ENCODE measurements around the gene GALNT18. TPM values are rescaled to one million over a fixed set of nuclear protein-coding genes. Genes with fewer than 3 reads are reported as not detected.
A peak's percentile ranks its signal among the peaks of the same experiment; 100 is the strongest.

GALNT18 gene
- total RNA-seq, 1 experiment from 2014 or later, result 14.1 TPM

DNA sequence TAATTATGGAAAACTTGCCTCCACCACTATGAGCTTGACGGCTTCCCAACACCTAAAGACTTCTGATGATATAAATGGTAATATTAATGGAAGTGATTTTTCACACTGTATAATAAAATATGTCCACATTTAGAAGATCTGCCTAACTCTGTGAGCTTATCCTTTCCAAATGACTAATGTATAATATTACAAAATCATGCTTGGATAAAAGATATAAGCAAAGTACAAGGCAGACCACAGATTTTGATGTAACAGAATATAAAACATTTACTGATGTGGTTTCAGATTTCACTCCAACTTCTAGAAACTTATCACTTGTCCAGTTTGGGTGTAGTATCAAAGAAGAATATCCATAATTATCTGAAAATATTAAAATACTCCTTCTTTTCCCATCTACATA is 36.9 kb downstream of the GALNT18 start:
- Mint-ChIP-seq H3K27ac (ENCODE audit: low read depth, unreplicated experiment) (no peak overlapping the region), H3K4me1 (ENCODE audit: insufficient read depth, unreplicated experiment) (peaks cover 40% of the 10 kb centered on the region), H3K27me3 (ENCODE audit: insufficient read depth, unreplicated experiment) (no peaks in the 10 kb centered on the region), H3K9me3 (ENCODE audit: unreplicated experiment) (no peaks in the 10 kb centered on the region), H3K4me3 (ENCODE audit: unreplicated experiment) (no peak overlapping the region), H3K36me3 (ENCODE audit: insufficient read depth, unreplicated experiment) (no peaks in the 10 kb centered on the region)
- peak; percentile 40 for DNase-seq (ENCODE audit: unreplicated experiment)
- POLR2A ChIA-PET, result interaction anchor here (0.5 to 4.0 kb wide), 21 partner anchors 8 to 1079 kb away, joined by 3 to 48 read pairs (median 5); partner anchors contain the start of gene GALNT18
- intact Hi-C loops (cut with micrococcal nuclease), result no loop called here
- no TSS peak for BruUV-seq (replicated peaks)
- TF ChIP-seq, protein P1, sequence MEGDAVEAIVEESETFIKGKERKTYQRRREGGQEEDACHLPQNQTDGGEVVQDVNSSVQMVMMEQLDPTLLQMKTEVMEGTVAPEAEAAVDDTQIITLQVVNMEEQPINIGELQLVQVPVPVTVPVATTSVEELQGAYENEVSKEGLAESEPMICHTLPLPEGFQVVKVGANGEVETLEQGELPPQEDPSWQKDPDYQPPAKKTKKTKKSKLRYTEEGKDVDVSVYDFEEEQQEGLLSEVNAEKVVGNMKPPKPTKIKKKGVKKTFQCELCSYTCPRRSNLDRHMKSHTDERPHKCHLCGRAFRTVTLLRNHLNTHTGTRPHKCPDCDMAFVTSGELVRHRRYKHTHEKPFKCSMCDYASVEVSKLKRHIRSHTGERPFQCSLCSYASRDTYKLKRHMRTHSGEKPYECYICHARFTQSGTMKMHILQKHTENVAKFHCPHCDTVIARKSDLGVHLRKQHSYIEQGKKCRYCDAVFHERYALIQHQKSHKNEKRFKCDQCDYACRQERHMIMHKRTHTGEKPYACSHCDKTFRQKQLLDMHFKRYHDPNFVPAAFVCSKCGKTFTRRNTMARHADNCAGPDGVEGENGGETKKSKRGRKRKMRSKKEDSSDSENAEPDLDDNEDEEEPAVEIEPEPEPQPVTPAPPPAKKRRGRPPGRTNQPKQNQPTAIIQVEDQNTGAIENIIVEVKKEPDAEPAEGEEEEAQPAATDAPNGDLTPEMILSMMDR (IDR thresholded peaks at IDR 0.05; ENCODE audit: unreplicated experiment), result no peak
- CTCF ChIA-PET, result interaction anchor here (0.6 to 3.1 kb wide), 10 partner anchors 15 to 651 kb away, joined by 3 to 12 read pairs (median 3); no protein-coding TSS in a partner anchor

DNA sequence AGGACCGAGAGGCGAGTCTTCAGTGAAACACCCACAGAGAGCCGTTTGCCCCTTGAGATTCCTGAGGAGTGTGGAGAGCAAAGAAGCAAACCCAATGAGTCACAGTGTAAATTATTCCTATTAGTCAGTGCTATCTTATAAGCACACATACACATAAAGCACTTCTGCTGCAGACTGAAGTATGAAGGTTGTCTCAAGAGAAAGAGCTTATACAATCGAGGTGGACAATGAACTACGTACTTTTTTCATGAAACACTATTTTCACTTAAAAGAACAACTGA is 37.3 kb downstream of the GALNT18 start:
- Mint-ChIP-seq H3K4me3 (ENCODE audit: unreplicated experiment) (peak overlapping the region; percentile 20), H3K36me3 (ENCODE audit: insufficient read depth, unreplicated experiment) (no peaks in the 10 kb centered on the region), H3K9me3 (ENCODE audit: unreplicated experiment) (no peaks in the 10 kb centered on the region), H3K27me3 (ENCODE audit: insufficient read depth, unreplicated experiment) (no peaks in the 10 kb centered on the region), H3K4me1 (ENCODE audit: insufficient read depth, unreplicated experiment) (peaks cover 40% of the 10 kb centered on the region), H3K27ac (ENCODE audit: low read depth, unreplicated experiment) (peak overlapping the region; percentile 1)
- TF ChIP-seq, protein P1 (IDR thresholded peaks at IDR 0.05; ENCODE audit: unreplicated experiment), result no peak
- BruUV-seq (replicated peaks), result no TSS peak
- ChIA-PET POLR2A (interaction anchor here (0.5 to 4.0 kb wide), 22 partner anchors 9 to 1078 kb away, joined by 3 to 48 read pairs (median 4); partner anchors contain the start of gene GALNT18), CTCF (interaction anchor here (0.6 to 3.1 kb wide), 9 partner anchors 15 to 650 kb away, joined by 3 to 12 read pairs (median 3); no protein-coding TSS in a partner anchor)
- DNase-seq (ENCODE audit: unreplicated experiment), result peak; percentile 87
- intact Hi-C loops (cut with micrococcal nuclease), result no loop called here

DNA sequence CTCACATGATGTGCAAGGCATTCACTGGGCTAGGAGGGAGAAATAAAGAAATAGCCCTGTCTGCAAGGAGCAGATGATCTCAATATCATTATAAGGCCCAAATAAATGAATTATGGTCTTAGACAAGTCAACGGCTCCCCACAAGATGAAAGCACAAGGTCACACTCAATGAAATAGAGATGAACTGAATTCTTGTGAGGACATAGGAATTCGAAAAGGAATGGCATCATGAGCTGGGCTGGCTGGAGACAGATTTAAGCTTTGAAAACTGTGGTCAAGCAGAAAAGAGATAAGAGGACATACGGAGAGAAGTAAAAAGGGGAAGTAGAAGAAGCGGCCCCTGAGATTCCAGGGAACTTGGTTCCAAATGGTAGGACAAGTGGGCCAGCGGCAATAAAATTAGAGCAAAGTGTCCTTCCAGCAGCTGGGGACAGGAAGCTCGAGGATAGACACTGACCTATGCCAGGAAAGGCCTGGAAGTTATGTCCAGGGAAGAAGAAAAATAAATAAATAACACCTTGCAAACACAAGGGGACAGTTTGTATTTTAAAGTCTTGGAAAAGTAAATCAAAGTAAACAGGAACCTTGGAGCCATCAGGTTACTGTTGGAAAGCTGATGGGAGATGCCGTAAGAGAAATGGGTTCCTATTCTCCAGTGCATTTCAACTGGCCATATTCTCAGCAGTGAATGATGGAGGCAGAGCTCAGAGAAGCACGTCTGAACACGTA is 37.8 kb downstream of the GALNT18 start:
- Mint-ChIP-seq H3K27me3 (ENCODE audit: insufficient read depth, unreplicated experiment) (no peaks in the 10 kb centered on the region), H3K4me3 (ENCODE audit: unreplicated experiment) (peak overlapping the region; percentile 20), H3K27ac (ENCODE audit: low read depth, unreplicated experiment) (peak overlapping the region; percentile 1), H3K4me1 (ENCODE audit: insufficient read depth, unreplicated experiment) (peaks cover 40% of the 10 kb centered on the region), H3K36me3 (ENCODE audit: insufficient read depth, unreplicated experiment) (no peaks in the 10 kb centered on the region), H3K9me3 (ENCODE audit: unreplicated experiment) (no peaks in the 10 kb centered on the region)
- ChIA-PET CTCF (interaction anchor here (0.7 to 3.1 kb wide), 9 partner anchors 14 to 650 kb away, joined by 3 to 12 read pairs (median 3); no protein-coding TSS in a partner anchor), POLR2A (interaction anchor here (0.5 to 4.0 kb wide), 21 partner anchors 9 to 1078 kb away, joined by 3 to 48 read pairs (median 5); partner anchors contain the start of gene GALNT18)
- no TSS peak for BruUV-seq (replicated peaks)
- intact Hi-C loops (cut with micrococcal nuclease), result no loop called here
- TF ChIP-seq, protein P1 (IDR thresholded peaks at IDR 0.05; ENCODE audit: unreplicated experiment), result no peak
- no peak for DNase-seq (ENCODE audit: unreplicated experiment)

DNA sequence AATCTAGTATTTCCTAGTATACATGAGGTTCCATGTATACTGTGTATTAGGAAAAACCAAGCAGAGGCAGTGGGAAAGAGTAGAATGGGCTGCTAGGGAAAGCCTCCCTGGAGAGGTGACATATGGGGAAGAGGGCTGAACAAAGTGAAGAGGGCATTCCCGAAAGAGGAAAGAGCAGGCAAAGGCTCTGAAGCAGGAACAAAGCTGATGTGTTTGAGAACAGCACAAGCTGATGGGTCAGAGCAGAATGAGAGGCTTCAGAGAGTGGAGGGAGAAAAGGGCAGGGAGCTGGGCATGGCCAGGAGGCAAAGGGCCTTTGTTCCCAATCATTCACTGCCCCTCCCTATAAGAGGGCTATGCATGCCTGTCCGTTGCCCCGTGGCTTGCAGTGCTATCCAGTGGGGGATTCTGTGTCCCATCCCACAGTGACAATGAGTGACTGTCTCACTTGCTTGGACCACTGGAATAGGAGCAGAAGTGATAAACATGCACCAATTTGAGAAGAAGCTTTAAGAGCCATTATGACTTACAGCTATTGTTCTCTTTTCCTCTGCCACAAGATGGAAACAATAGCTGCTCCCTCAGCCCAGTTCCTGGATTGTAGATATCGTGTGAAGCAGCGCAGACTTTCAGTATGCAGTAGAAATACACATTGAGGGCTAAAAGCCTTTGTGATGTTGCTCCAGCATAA is 39.6 kb downstream of the GALNT18 start:
- DNase-seq (ENCODE audit: unreplicated experiment), result no peak
- intact Hi-C loops (cut with micrococcal nuclease), result no loop called here
- Mint-ChIP-seq H3K27me3 (ENCODE audit: insufficient read depth, unreplicated experiment) (no peaks in the 10 kb centered on the region), H3K36me3 (ENCODE audit: insufficient read depth, unreplicated experiment) (no peaks in the 10 kb centered on the region), H3K9me3 (ENCODE audit: unreplicated experiment) (no peaks in the 10 kb centered on the region), H3K27ac (ENCODE audit: low read depth, unreplicated experiment) (no peak overlapping the region), H3K4me1 (ENCODE audit: insufficient read depth, unreplicated experiment) (peaks cover 39% of the 10 kb centered on the region), H3K4me3 (ENCODE audit: unreplicated experiment) (no peak overlapping the region)
- ChIA-PET CTCF (interaction anchor here (0.7 to 3.1 kb wide), 6 partner anchors 10 to 315 kb away, joined by 3 to 12 read pairs (median 3); no protein-coding TSS in a partner anchor), POLR2A (interaction anchor here (1.6 to 4.0 kb wide), 3 partner anchors 13 to 39 kb away, joined by 9 to 48 read pairs (median 41); partner anchors contain the start of gene GALNT18)
- TF ChIP-seq, protein P1 (IDR thresholded peaks at IDR 0.05; ENCODE audit: unreplicated experiment), result no peak
- BruUV-seq (replicated peaks), result no TSS peak

Data from MCF 10A (cell line).